ENCODE results near the gene NBEAL2.
A peak's percentile ranks its signal among the peaks of the same experiment; 100 is the strongest.

NBEAL2 gene

GRCh38 chr3:47000922-47001730, 21.7 kb downstream of the NBEAL2 start:
- DNase-seq (ENCODE audit: low read depth) = no peak

GRCh38 chr3:47001731-47002170, 22.3 kb downstream of the NBEAL2 start:
- no peak for DNase-seq (ENCODE audit: low read depth)

GRCh38 chr3:47002171-47003055, 22.9 kb downstream of the NBEAL2 start:
- DNase-seq (ENCODE audit: low read depth) = no peak

GRCh38 chr3:47003056-47003410, 23.6 kb downstream of the NBEAL2 start:
- DNase-seq (ENCODE audit: low read depth) = no peak

GRCh38 chr3:47003461-47004368, 24.2 kb downstream of the NBEAL2 start:
- DNase-seq (ENCODE audit: low read depth) = no peak

- DNase-seq (ENCODE audit: low read depth) = no peak
These were observed 25.1 kb downstream of the NBEAL2 start for GRCh38 chr3:47004369-47005211.

- DNase-seq (ENCODE audit: low read depth) = no peak
These were observed 26.0 kb downstream of the NBEAL2 start for GRCh38 chr3:47005212-47006144.

- DNase-seq (ENCODE audit: low read depth) = no peak
These were observed 26.7 kb downstream of the NBEAL2 start for GRCh38 chr3:47006145-47006651.

GRCh38 chr3:47007001-47007400, 27.5 kb downstream of the NBEAL2 start:
- DNase-seq (ENCODE audit: low read depth) = no peak

GRCh38 chr3:47007482-47008233, 28.2 kb downstream of the NBEAL2 start:
- no peak for DNase-seq (ENCODE audit: low read depth)

- no peak for DNase-seq (ENCODE audit: low read depth)
These were observed 28.8 kb downstream of the NBEAL2 start for GRCh38 chr3:47008234-47008796.

- no peak for DNase-seq (ENCODE audit: low read depth)
These were observed 29.4 kb downstream of the NBEAL2 start for GRCh38 chr3:47008851-47009224.

GRCh38 chr3:47009225-47010110, 30.0 kb downstream of the NBEAL2 start:
- peak; percentile 31 for DNase-seq (ENCODE audit: low read depth)

GRCh38 chr3:47010111-47010712, 30.7 kb downstream of the NBEAL2 start:
- no peak for DNase-seq (ENCODE audit: low read depth)

- DNase-seq (ENCODE audit: low read depth) = no peak
These were observed 31.4 kb downstream of the NBEAL2 start for GRCh38 chr3:47010910-47011309.

- DNase-seq (ENCODE audit: low read depth) = no peak
These were observed 31.9 kb downstream of the NBEAL2 start for GRCh38 chr3:47011371-47011770.
